SK-N-SH (cell line): Measurements from ENCODE around the gene ZNF526. TPM values are rescaled to one million over a fixed set of nuclear protein-coding genes. Genes with fewer than 3 reads are reported as not detected.

Experiments
- CTCF ChIA-PET: fragments of 300-600, 350-600 bp; formaldehyde crosslinking; extraction: SDS; loops from one replicate; lab custom pipeline; 2021; lab: Yijun Ruan, JAX
- POLR2A ChIA-PET: fragments of 350-600 bp; sonication (Branson Sonifier 250); formaldehyde crosslinking; extraction: SDS; loops from one replicate; lab custom pipeline; 2020; ENCODE audit warnings: antibody characterized with exemption, inconsistent platforms; lab: Yijun Ruan, JAX
- DNase-seq: peaks from one replicate; pipeline ENCODE4 v3.0.0; 2012
- H2AFZ ChIP-seq: fragments of 200-600 bp; sonication (generic); 2 replicates; pipeline ENCODE4 v1.8.1; 2016; ENCODE audit warnings: antibody characterized with exemption, mild to moderate bottlenecking, low read depth
- H3F3A ChIP-seq: fragments of 200-600 bp; sonication (generic); replicated peaks from 2 replicates; pipeline ENCODE3; 2016; ENCODE audit warnings: antibody characterized with exemption, mild to moderate bottlenecking; ENCODE audit not compliant: insufficient read depth
- H3K27ac ChIP-seq, 2 experiments: fragments of 200-500 bp in 1 of 2; fragments of 200-600 bp in 1 of 2; sonication (Bioruptor generic) in 1 of 2; sonication (generic), shearing (Covaris generic) in 1 of 2; 2 replicates each; pipeline versions ENCODE4 v1.5.1 to v1.6.1; 2014 to 2016; ENCODE audit warnings: low read depth in 2 of 2, inconsistent platforms in 1 of 2, low read length in 1 of 2, mild to moderate bottlenecking in 1 of 2, mixed read lengths in 1 of 2
- H3K27me3 ChIP-seq: fragments of 200-600 bp; sonication (generic), shearing (Covaris generic); 2 replicates; pipeline ENCODE4 v1.6.1; 2016; ENCODE audit warnings: mixed run types; ENCODE audit not compliant: insufficient read depth
- H3K36me3 ChIP-seq, 2 experiments: fragments of 200-500 bp in 1 of 2; fragments of 200-600 bp in 1 of 2; sonication (Bioruptor generic) in 1 of 2; sonication (generic) in 1 of 2; replicated peaks in 1 of 2; 2 replicates each; pipeline versions ENCODE3 to v1.5.1; 2014 to 2016; ENCODE audit warnings: low read length in 1 of 2, mild to moderate bottlenecking in 1 of 2; ENCODE audit not compliant: insufficient read depth in 2 of 2, control insufficient read depth in 1 of 2
- H3K4me1 ChIP-seq, 2 experiments: fragments of 200-500 bp in 1 of 2; fragments of 200-600 bp in 1 of 2; sonication (Bioruptor generic) in 1 of 2; sonication (generic), shearing (Covaris generic) in 1 of 2; 2 replicates each; pipeline versions ENCODE4 v1.5.1 to v1.6.1; 2014 to 2016; ENCODE audit warnings: low read depth in 1 of 2, low read length in 1 of 2, mixed run types in 1 of 2; ENCODE audit not compliant: insufficient read depth in 2 of 2, control insufficient read depth in 1 of 2
- H3K4me2 ChIP-seq: fragments of 200-600 bp; sonication (generic), shearing (Covaris generic); 2 replicates; pipeline ENCODE4 v1.6.1; 2017; ENCODE audit warnings: mixed run types
- H3K4me3 ChIP-seq, 2 experiments: fragments of 200-500 bp in 1 of 2; fragments of 200-600 bp in 1 of 2; sonication (Bioruptor generic) in 1 of 2; sonication (generic), shearing (Covaris generic) in 1 of 2; 2 replicates each; pipeline versions ENCODE4 v1.5.1 to v1.8.1; 2014 to 2016; ENCODE audit warnings: low read depth in 2 of 2, inconsistent platforms in 1 of 2, low read length in 1 of 2, mild to moderate bottlenecking in 1 of 2, mixed read lengths in 1 of 2, moderate library complexity in 1 of 2
- H3K79me2 ChIP-seq: fragments of 200-600 bp; sonication (generic); 2 replicates; pipeline ENCODE4 v1.8.1; 2017; ENCODE audit warnings: mild to moderate bottlenecking; ENCODE audit not compliant: insufficient read depth
- H3K9ac ChIP-seq: fragments of 200-600 bp; sonication (generic); 2 replicates; pipeline ENCODE4 v1.6.1; 2017; ENCODE audit warnings: mixed run types
- H3K9me2 ChIP-seq: fragments of 200-600 bp; sonication (generic); 2 replicates; pipeline ENCODE4 v1.6.1; 2017; ENCODE audit warnings: mixed run types
- H3K9me3 ChIP-seq: fragments of 200-600 bp; sonication (generic); 2 replicates; pipeline ENCODE4 v1.6.1; 2017; ENCODE audit warnings: mixed run types, mild to moderate bottlenecking, moderate library complexity
- H4K20me1 ChIP-seq: fragments of 200-600 bp; sonication (generic); 2 replicates; pipeline ENCODE4 v1.6.1; 2017; ENCODE audit warnings: mild to moderate bottlenecking, mixed run types; ENCODE audit not compliant: insufficient read depth
- ELF1 ChIP-seq: IDR thresholded peaks from 2 replicates; pipeline ENCODE4 v1.4.0; 2012
- EP300 ChIP-seq, 2 experiments: IDR thresholded peaks; 2 replicates each; pipeline versions ENCODE4 v1.4.0 to v1.6.1; 2012; ENCODE audit warnings: borderline replicate concordance in 1 of 2, low read depth in 1 of 2, low read length in 1 of 2
- EZH2phosphoT487 ChIP-seq: fragments of 200-600 bp; sonication (generic); IDR thresholded peaks from 2 replicates; pipeline ENCODE4 v1.6.1; 2017; ENCODE audit warnings: low read depth, mixed run types, mild to moderate bottlenecking, antibody characterized with exemption, moderate library complexity, borderline replicate concordance
- FOSL2 ChIP-seq: IDR thresholded peaks from 2 replicates; pipeline ENCODE4 v1.4.0; 2012; ENCODE audit warnings: low read depth, mild to moderate bottlenecking, moderate library complexity, borderline replicate concordance
- FOXJ3 ChIP-seq: sonication (generic); formaldehyde crosslinking; IDR thresholded peaks from 2 replicates; pipeline ENCODE4 v1.5.1; 2020; ENCODE audit warnings: mild to moderate bottlenecking, missing genetic modification reagents
- FOXM1 ChIP-seq: IDR thresholded peaks from 2 replicates; pipeline ENCODE4 v1.4.0; 2012; ENCODE audit warnings: low read depth, mild to moderate bottlenecking
- GATA2 ChIP-seq: sonication (generic); formaldehyde crosslinking; IDR thresholded peaks from 2 replicates; pipeline ENCODE4 v1.5.0; 2020; ENCODE audit warnings: mild to moderate bottlenecking, missing genetic modification reagents
- NFIC ChIP-seq: IDR thresholded peaks from 2 replicates; pipeline ENCODE4 v1.4.0; 2012; ENCODE audit warnings: borderline replicate concordance
- NRF1 ChIP-seq: IDR thresholded peaks from 2 replicates; pipeline ENCODE4 v1.6.1; 2012; ENCODE audit warnings: low read depth, mild to moderate bottlenecking, low read length
- RFX5 ChIP-seq: IDR thresholded peaks from 2 replicates; pipeline ENCODE4 v1.6.1; 2012; ENCODE audit warnings: mild to moderate bottlenecking, improper control_type of control experiment, low read length
- SIN3A ChIP-seq: IDR thresholded peaks from 2 replicates; pipeline ENCODE4 v1.6.1; 2012; ENCODE audit warnings: low read depth, mild to moderate bottlenecking, low read length, moderate library complexity, borderline replicate concordance
- SMC3 ChIP-seq: IDR thresholded peaks from 2 replicates; pipeline ENCODE4 v1.6.1; 2012; ENCODE audit warnings: low read depth, low read length, improper control_type of control experiment
- TEAD4 ChIP-seq: IDR thresholded peaks from 2 replicates; pipeline ENCODE4 v1.4.0; 2012; ENCODE audit warnings: mild to moderate bottlenecking, borderline replicate concordance; ENCODE audit not compliant: insufficient read depth
- YY1 ChIP-seq: IDR thresholded peaks from 2 replicates; pipeline ENCODE4 v1.4.0; 2012; ENCODE audit warnings: low read depth, mild to moderate bottlenecking
- WGBS: methylation state at CpG from one replicate; pipeline ENCODE4 v1.1.6; 2017; ENCODE audit warnings: low lambda C conversion rate; 5-methylcytosine and 5-hydroxymethylcytosine counted together
- polyA plus RNA-seq, 3 experiments: library from polyadenylated mRNA; depleted of rRNA; stranded (reverse); fragments of >200 nt; gene quantifications; 2 replicates each; pipeline ENCODE4 v1.2.3, GENCODE V29; 2012
- TF ChIP-seq, protein P1 (sequence below): IDR thresholded peaks from 2 replicates; pipeline ENCODE4; 2012
- TF ChIP-seq, protein P2 (sequence below): fragments of 150-350 bp; IDR thresholded peaks from 2 replicates; pipeline ENCODE4 v1.6.1; 2016; ENCODE audit warnings: mild to moderate bottlenecking, low read depth, low read length
- TF ChIP-seq, protein P3 (sequence below): fragments of 200-600 bp; sonication (generic); IDR thresholded peaks from 2 replicates; pipeline ENCODE4 v1.6.1; 2017; ENCODE audit warnings: antibody characterized with exemption, mild to moderate bottlenecking, moderate library complexity
- TF ChIP-seq, protein P4 (sequence below): IDR thresholded peaks from 2 replicates; pipeline ENCODE4 v1.4.0; 2012; ENCODE audit warnings: low read depth, borderline replicate concordance

The ZNF526 gene
- polyA plus RNA-seq, 1 of the 3 experiments (the other 2 are of a cell fraction) = 3.5 TPM

DNA sequence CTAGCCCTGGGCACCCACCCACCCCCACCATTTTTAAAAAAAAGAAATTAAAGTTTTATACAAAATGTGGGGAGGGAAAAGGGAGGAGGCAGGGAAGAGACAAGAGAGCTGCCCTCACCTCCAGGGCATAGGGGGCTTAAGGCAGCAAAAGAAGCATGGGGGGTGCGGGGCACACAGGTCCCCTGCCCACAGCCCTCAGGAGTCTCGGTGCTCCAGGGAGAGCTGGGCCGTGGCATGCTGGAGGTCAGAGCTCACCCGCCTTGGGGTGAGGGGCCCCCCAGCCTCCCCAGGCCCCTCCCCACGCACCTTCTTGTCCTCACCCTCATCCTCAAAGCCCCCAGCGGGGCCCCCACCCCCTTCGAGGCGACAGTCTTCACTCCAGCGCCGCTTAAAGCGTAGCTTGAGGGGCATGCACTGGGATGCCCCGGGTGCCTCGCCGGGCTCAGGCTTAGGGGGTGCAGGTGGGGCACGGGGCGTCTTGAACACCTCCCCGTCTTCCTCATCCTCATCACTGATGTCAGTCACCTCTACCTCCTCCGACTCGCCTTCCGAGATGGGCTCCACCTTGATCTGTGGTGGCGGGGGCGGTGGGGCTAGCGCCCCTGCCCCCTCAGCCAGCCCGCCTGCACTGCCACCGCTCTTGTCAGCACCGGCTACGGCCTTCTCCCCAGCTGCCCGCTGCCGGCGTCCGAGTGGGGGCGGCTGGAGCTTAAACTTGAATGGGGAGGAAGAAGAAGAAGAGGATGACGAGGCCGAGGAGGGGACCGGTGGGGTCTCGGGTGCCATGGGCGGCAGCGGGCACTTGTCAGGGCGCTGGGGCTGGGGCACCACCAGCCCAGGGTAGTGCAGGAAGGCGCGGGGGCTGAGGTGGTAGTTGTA, 28.4 kb downstream of the ZNF526 start:
- Histone ChIP-seq H3K36me3 (peaks cover 10 to 23% of the 10 kb centered on the region in 2 experiments), H3K27ac (peak overlapping the region in 1 of 2 experiments; percentile 38; a peak in 2 of 4 replicates), H2AFZ (no peak overlapping the region), H3K9me3 (no peaks in the 10 kb centered on the region), H3F3A (peaks cover 57% of the 10 kb centered on the region), H3K9me2 (no peaks in the 10 kb centered on the region), H4K20me1 (peaks cover 69% of the 10 kb centered on the region), H3K79me2 (peaks cover 62% of the 10 kb centered on the region), H3K27me3 (no peaks in the 10 kb centered on the region), H3K9ac (no peak overlapping the region), H3K4me1 (peaks cover 30 to 46% of the 10 kb centered on the region in 2 experiments), H3K4me3 (no peak overlapping the region), H3K4me2 (peak overlapping the region; percentile 11; the same call in 1 of the 2 replicates)
- no peak for DNase-seq
- TF ChIP-seq FOXM1 = no peak
- no peak for TF ChIP-seq EZH2phosphoT487
- WGBS = 94% methylated on average over 35 of the region's 41 CpGs
- CTCF ChIA-PET = interaction anchor here (1.2 to 14.8 kb wide), 3 partner anchors 31 to 74 kb away, joined by 4 to 205 read pairs (median 51); no protein-coding TSS in a partner anchor
- POLR2A ChIA-PET = interaction anchor here (0.7 to 3.3 kb wide), 2 partner anchors 30 to 74 kb away, joined by 3 to 35 read pairs; no protein-coding TSS in a partner anchor

DNA sequence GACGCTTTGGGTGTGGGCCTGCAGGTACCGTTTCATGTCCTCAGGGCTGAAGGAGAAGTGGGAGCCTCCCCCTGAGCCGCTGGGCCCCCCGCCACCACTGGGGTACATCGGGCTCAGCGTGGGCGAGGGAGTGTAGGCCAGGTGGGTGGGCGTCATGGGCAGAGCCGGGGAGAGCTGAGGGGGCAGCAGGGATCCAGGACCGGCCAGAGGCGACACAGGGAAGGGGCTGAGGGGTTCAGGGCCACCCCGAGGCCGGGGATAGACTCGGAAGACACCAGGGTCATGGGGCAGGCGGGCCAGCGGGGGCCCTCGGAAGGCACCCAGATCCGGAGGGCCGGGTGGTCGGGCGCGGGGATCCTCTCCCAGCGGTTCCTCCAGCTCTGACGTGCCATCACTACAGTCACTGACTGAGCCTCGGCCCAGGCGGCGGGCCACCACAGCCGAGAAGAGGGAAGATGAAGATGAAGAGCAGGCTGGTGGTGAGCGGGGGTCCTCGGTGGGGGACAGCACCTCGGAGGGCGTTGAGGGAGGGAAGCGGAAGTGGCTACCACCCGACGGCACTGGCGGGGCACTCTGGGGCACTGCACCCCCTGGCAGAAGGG, 29.1 kb downstream of the ZNF526 start:
- Histone ChIP-seq H3K4me1 (peaks cover 30 to 46% of the 10 kb centered on the region in 2 experiments), H3K9ac (no peak overlapping the region), H3K4me3 (no peak overlapping the region), H3K27me3 (no peaks in the 10 kb centered on the region), H4K20me1 (peaks cover 69% of the 10 kb centered on the region), H3F3A (peaks cover 50% of the 10 kb centered on the region), H3K27ac (peak overlapping the region in 1 of 2 experiments; percentile 83; a peak in 2 of 4 replicates), H3K9me3 (no peaks in the 10 kb centered on the region), H3K9me2 (no peaks in the 10 kb centered on the region), H3K36me3 (peaks cover 10 to 23% of the 10 kb centered on the region in 2 experiments), H2AFZ (no peak overlapping the region), H3K79me2 (peaks cover 64% of the 10 kb centered on the region), H3K4me2 (peak overlapping the region; percentile 11; the same call in 1 of the 2 replicates)
- POLR2A ChIA-PET = no interaction called here
- WGBS = 96% methylated on average over 21 of the region's 36 CpGs
- CTCF ChIA-PET = interaction anchor here (1.4 to 14.8 kb wide), 2 partner anchors 31 to 46 kb away, joined by 3 to 205 read pairs; no protein-coding TSS in a partner anchor
- no peak for DNase-seq
- TF ChIP-seq NRF1 (no peak), FOSL2 (no peak), YY1 (no peak), EP300 (IDR thresholded peaks at IDR 0.05; ENCODE audit: borderline replicate concordance in 1 of 2, low read depth in 1 of 2, low read length in 1 of 2) (no peak), NFIC (no peak), SIN3A (no peak), FOXM1 (no peak), SMC3 (no peak), FOXJ3 (CRISPR knock-in tag) (no peak), ELF1 (no peak), EZH2phosphoT487 (no peak), GATA2 (no peak), TEAD4 (no peak), RFX5 (no peak)
- TF ChIP-seq, protein P1, sequence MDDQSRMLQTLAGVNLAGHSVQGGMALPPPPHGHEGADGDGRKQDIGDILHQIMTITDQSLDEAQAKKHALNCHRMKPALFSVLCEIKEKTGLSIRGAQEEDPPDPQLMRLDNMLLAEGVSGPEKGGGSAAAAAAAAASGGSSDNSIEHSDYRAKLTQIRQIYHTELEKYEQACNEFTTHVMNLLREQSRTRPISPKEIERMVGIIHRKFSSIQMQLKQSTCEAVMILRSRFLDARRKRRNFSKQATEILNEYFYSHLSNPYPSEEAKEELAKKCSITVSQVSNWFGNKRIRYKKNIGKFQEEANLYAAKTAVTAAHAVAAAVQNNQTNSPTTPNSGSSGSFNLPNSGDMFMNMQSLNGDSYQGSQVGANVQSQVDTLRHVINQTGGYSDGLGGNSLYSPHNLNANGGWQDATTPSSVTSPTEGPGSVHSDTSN = no peak
- TF ChIP-seq, protein P2, sequence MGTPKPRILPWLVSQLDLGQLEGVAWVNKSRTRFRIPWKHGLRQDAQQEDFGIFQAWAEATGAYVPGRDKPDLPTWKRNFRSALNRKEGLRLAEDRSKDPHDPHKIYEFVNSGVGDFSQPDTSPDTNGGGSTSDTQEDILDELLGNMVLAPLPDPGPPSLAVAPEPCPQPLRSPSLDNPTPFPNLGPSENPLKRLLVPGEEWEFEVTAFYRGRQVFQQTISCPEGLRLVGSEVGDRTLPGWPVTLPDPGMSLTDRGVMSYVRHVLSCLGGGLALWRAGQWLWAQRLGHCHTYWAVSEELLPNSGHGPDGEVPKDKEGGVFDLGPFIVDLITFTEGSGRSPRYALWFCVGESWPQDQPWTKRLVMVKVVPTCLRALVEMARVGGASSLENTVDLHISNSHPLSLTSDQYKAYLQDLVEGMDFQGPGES = no peak
- TF ChIP-seq, protein P3, sequence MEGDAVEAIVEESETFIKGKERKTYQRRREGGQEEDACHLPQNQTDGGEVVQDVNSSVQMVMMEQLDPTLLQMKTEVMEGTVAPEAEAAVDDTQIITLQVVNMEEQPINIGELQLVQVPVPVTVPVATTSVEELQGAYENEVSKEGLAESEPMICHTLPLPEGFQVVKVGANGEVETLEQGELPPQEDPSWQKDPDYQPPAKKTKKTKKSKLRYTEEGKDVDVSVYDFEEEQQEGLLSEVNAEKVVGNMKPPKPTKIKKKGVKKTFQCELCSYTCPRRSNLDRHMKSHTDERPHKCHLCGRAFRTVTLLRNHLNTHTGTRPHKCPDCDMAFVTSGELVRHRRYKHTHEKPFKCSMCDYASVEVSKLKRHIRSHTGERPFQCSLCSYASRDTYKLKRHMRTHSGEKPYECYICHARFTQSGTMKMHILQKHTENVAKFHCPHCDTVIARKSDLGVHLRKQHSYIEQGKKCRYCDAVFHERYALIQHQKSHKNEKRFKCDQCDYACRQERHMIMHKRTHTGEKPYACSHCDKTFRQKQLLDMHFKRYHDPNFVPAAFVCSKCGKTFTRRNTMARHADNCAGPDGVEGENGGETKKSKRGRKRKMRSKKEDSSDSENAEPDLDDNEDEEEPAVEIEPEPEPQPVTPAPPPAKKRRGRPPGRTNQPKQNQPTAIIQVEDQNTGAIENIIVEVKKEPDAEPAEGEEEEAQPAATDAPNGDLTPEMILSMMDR = no peak
- TF ChIP-seq, protein P4, sequence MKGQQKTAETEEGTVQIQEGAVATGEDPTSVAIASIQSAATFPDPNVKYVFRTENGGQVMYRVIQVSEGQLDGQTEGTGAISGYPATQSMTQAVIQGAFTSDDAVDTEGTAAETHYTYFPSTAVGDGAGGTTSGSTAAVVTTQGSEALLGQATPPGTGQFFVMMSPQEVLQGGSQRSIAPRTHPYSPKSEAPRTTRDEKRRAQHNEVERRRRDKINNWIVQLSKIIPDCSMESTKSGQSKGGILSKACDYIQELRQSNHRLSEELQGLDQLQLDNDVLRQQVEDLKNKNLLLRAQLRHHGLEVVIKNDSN = no peak
